Measurements from ENCODE around the gene PIAS4. TPM values are rescaled to one million over a fixed set of nuclear protein-coding genes. Genes with fewer than 3 reads are reported as not detected.
A peak's percentile ranks its signal among the peaks of the same experiment; 100 is the strongest.

PIAS4 gene
- total RNA-seq, 1 experiment from 2014 or later: 45.9 TPM

GRCh38 chr19:3975637-3976087 lies 31.9 kb upstream of the PIAS4 start (continued):
- no peak for TF ChIP-seq NFE2L1 (CRISPR knock-in tag; IDR thresholded peaks at IDR 0.05)
- no peak for TF ChIP-seq SP1 (CRISPR knock-in tag; conservative IDR thresholded peaks at IDR 0.05)
- TF ChIP-seq TP53 (CRISPR knock-in tag; IDR thresholded peaks at IDR 0.05): no peak
- no peak for TF ChIP-seq HMGXB4 (CRISPR knock-in tag; IDR thresholded peaks at IDR 0.05)
- TF ChIP-seq SOX15 (CRISPR knock-in tag; IDR thresholded peaks at IDR 0.05): no peak
- TF ChIP-seq RELA (CRISPR knock-in tag; IDR thresholded peaks at IDR 0.05; ENCODE audit: borderline replicate concordance): no peak
- no peak for TF ChIP-seq TEAD4 (CRISPR knock-in tag; IDR thresholded peaks at IDR 0.05)
- TF ChIP-seq CDX4 (CRISPR knock-in tag; IDR thresholded peaks at IDR 0.05; ENCODE audit: borderline replicate concordance): no peak
- no peak for TF ChIP-seq NFYB (CRISPR knock-in tag; conservative IDR thresholded peaks at IDR 0.05; ENCODE audit: low read depth)
- TF ChIP-seq HMGA2 (CRISPR knock-in tag; IDR thresholded peaks at IDR 0.05): no peak
- no peak for TF ChIP-seq ZSCAN18 (CRISPR knock-in tag; IDR thresholded peaks at IDR 0.05)
- no peak for TF ChIP-seq KAT7 (CRISPR knock-in tag; IDR thresholded peaks at IDR 0.05; ENCODE audit: borderline replicate concordance)
- TF ChIP-seq ATF6 (CRISPR knock-in tag; IDR thresholded peaks at IDR 0.05): no peak
- peak; percentile 69; the same call in 1 of the 2 replicates for TF ChIP-seq ERG (CRISPR knock-in tag; IDR thresholded peaks at IDR 0.05)
- TF ChIP-seq NFATC4 (CRISPR knock-in tag; IDR thresholded peaks at IDR 0.05): peak; percentile 85
- no peak for TF ChIP-seq FOXP1 (CRISPR knock-in tag; IDR thresholded peaks at IDR 0.05; ENCODE audit: borderline replicate concordance)
- no peak for TF ChIP-seq ATF2 (CRISPR knock-in tag; IDR thresholded peaks at IDR 0.05; ENCODE audit: borderline replicate concordance, low read depth)
- no peak for TF ChIP-seq PRDM15 (CRISPR knock-in tag; IDR thresholded peaks at IDR 0.05)
- TF ChIP-seq MLX (CRISPR knock-in tag; IDR thresholded peaks at IDR 0.05): no peak
- TF ChIP-seq MXD4 (CRISPR knock-in tag; IDR thresholded peaks at IDR 0.05; ENCODE audit: borderline replicate concordance): no peak
- TF ChIP-seq NR2C2 (CRISPR knock-in tag; IDR thresholded peaks at IDR 0.05): no peak
- no peak for TF ChIP-seq NR3C1 (CRISPR knock-in tag; conservative IDR thresholded peaks at IDR 0.05; ENCODE audit: low read depth)
- no peak for TF ChIP-seq E2F1 (CRISPR knock-in tag; IDR thresholded peaks at IDR 0.05)
- no peak for TF ChIP-seq MAX (CRISPR knock-in tag; IDR thresholded peaks at IDR 0.05)

Measured in WTC11 (cell line).